ENCODE data around the gene UQCR11. TPM values are rescaled to one million over a fixed set of nuclear protein-coding genes. Genes with fewer than 3 reads are reported as not detected.

The UQCR11 gene
- total RNA-seq, 3 donors from 2014 or later (not counting 1 experiment from before 2014, with no cell fraction given): 91.2 to 142 (median 99.1) TPM

- ATAC-seq (peak; percentile 90 to 97 (median 90)), DNase-seq (peak; percentile 99)
- Mint-ChIP-seq H3K27ac (peak within 1 kb of the TSS; percentile 90 to 94), H3K4me3 (peak within 1 kb of the TSS; percentile 99), H3K4me1 (peaks cover 12% of the 10 kb centered on the region in 2 donors), H3K36me3 (no peaks in the 10 kb centered on the region), H3K27me3 (ENCODE audit: low read depth in 2 of 2) (no peaks in the 10 kb centered on the region), H3K9me3 (no peaks in the 10 kb centered on the region)
- intact Hi-C loops (cut with micrococcal nuclease): loop anchor here (1.0 kb wide), 1 partner anchor 47 kb away; the partner anchor contains the start of gene UQCR11
- H3K27me3 ChIP-seq (ENCODE audit: control insufficient read depth, insufficient read depth, low read length): no peaks in the 10 kb centered on the region
- no peak for TF ChIP-seq CTCF (IDR thresholded peaks at IDR 0.05)
- H3K36me3 ChIP-seq (ENCODE audit: control insufficient read depth, insufficient read depth, low read length): peaks cover 2% of the 10 kb centered on the region
- no peaks in the 10 kb centered on the region for H3K9me3 ChIP-seq (ENCODE audit: control insufficient read depth, insufficient read depth, low read length)
- peaks cover 39% of the 10 kb centered on the region for H3K4me1 ChIP-seq (ENCODE audit: control insufficient read depth, insufficient read depth, low read length)
- under 1% methylated on average over 107 of the region's 107 CpGs for WGBS (ENCODE audit: insufficient coverage)
- H3K27ac ChIP-seq (ENCODE audit: low read length): peak within 1 kb of the TSS; percentile 100
- peak within 1 kb of the TSS; percentile 88 for H3K4me3 ChIP-seq (ENCODE audit: low read length)
Observed at GRCh38 chr19:1652471-1653299, 47.4 kb upstream of the UQCR11 start, which contains the start of gene TCF3. Gene TCF3 (minus strand): TSS chr19:1652615. CDS start chr19:1650248, 2,367 bp downstream.

DNA sequence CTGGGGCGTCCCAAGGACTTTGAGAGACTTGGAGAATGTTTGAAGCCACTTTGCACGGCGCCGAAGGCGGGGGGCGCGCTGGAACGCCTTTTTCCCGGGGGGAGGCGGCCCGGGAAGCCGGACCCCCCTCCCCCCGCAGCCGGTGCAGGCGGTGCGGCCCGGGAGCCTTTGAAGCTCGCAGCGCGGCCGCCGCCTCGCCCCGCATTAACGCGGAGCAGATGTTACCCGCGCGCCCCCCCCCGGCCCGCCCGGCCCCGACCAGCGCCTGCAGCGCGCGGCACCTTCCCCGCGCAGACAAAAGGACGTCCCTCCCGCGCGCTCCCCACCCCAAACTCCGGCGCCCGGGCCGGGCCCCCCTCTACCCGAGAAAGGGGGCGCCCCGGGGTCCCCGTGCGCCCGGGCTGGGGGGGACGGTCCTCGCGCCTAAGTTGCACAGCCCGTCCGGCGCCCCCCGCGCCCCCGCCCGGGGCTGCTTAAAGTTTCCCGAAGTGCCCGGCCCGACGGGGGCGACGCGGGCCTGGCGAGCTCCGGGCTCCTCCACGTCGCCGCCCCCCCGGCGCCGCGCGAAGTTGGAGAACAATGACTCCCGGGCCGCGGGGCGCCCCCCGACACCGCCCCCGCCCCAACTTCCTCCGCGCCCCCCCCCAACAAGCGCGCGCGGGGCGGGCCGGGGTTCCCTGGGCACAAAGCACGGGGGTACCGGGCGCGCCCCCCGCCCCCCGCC lies 46.5 kb upstream of the UQCR11 start:
- peak overlapping the region; percentile 73 for H3K4me3 ChIP-seq (ENCODE audit: low read length)
- ATAC-seq (peak in 1 of 3 donors; percentile 7), DNase-seq (peak; percentile 54 to 71)
- peak overlapping the region; percentile 99 for H3K4me3 Mint-ChIP-seq
- H3K9me3 ChIP-seq (ENCODE audit: control insufficient read depth, insufficient read depth, low read length): no peaks in the 10 kb centered on the region
- TF ChIP-seq CTCF (IDR thresholded peaks at IDR 0.05): no peak
- H3K9me3 Mint-ChIP-seq: no peaks in the 10 kb centered on the region
- H3K27me3 ChIP-seq (ENCODE audit: control insufficient read depth, insufficient read depth, low read length): no peaks in the 10 kb centered on the region
- peak overlapping the region; percentile 90 to 94 for H3K27ac Mint-ChIP-seq
- H3K4me1 Mint-ChIP-seq: peaks cover 12% of the 10 kb centered on the region in 2 donors
- peaks cover 2% of the 10 kb centered on the region for H3K36me3 ChIP-seq (ENCODE audit: control insufficient read depth, insufficient read depth, low read length)
- H3K4me1 ChIP-seq (ENCODE audit: control insufficient read depth, insufficient read depth, low read length): peaks cover 45% of the 10 kb centered on the region
- H3K27me3 Mint-ChIP-seq (ENCODE audit: low read depth in 2 of 2): no peaks in the 10 kb centered on the region
- intact Hi-C loops (cut with micrococcal nuclease): no loop called here
- H3K36me3 Mint-ChIP-seq: no peaks in the 10 kb centered on the region
- under 1% methylated on average over 96 of the region's 101 CpGs for WGBS (ENCODE audit: insufficient coverage)
- H3K27ac ChIP-seq (ENCODE audit: low read length): peak overlapping the region; percentile 58

- TF ChIP-seq CTCF (IDR thresholded peaks at IDR 0.05): no peak
- no peaks in the 10 kb centered on the region for H3K27me3 ChIP-seq (ENCODE audit: control insufficient read depth, insufficient read depth, low read length)
- Mint-ChIP-seq H3K27ac (peak overlapping the region; percentile 90 to 94), H3K36me3 (no peaks in the 10 kb centered on the region), H3K9me3 (no peaks in the 10 kb centered on the region), H3K4me1 (peaks cover 12% of the 10 kb centered on the region in 2 donors), H3K27me3 (ENCODE audit: low read depth in 2 of 2) (no peaks in the 10 kb centered on the region), H3K4me3 (peak overlapping the region; percentile 99)
- WGBS (ENCODE audit: insufficient coverage): 1% methylated on average over 31 of the region's 36 CpGs
- DNase-seq (peak; percentile 62 to 89), ATAC-seq (peak; percentile 9 to 18 (median 12))
- H3K27ac ChIP-seq (ENCODE audit: low read length): peak overlapping the region; percentile 58
- peaks cover 45% of the 10 kb centered on the region for H3K4me1 ChIP-seq (ENCODE audit: control insufficient read depth, insufficient read depth, low read length)
- H3K4me3 ChIP-seq (ENCODE audit: low read length): peak overlapping the region; percentile 73
- intact Hi-C loops (cut with micrococcal nuclease): no loop called here
- peaks cover 3% of the 10 kb centered on the region for H3K36me3 ChIP-seq (ENCODE audit: control insufficient read depth, insufficient read depth, low read length)
- no peaks in the 10 kb centered on the region for H3K9me3 ChIP-seq (ENCODE audit: control insufficient read depth, insufficient read depth, low read length)
Observed at GRCh38 chr19:1650650-1651567, 45.6 kb upstream of the UQCR11 start.

Data from natural killer cell (primary cell).